ENCODE results near the gene ITGB7.
A peak's percentile ranks its signal among the peaks of the same experiment; 100 is the strongest.
"Not testable (repeated sequence)": the region's sequence is repeated elsewhere in the genome, so short reads cannot be mapped to it uniquely, and the experiment has no call there.

ITGB7 gene

DNA sequence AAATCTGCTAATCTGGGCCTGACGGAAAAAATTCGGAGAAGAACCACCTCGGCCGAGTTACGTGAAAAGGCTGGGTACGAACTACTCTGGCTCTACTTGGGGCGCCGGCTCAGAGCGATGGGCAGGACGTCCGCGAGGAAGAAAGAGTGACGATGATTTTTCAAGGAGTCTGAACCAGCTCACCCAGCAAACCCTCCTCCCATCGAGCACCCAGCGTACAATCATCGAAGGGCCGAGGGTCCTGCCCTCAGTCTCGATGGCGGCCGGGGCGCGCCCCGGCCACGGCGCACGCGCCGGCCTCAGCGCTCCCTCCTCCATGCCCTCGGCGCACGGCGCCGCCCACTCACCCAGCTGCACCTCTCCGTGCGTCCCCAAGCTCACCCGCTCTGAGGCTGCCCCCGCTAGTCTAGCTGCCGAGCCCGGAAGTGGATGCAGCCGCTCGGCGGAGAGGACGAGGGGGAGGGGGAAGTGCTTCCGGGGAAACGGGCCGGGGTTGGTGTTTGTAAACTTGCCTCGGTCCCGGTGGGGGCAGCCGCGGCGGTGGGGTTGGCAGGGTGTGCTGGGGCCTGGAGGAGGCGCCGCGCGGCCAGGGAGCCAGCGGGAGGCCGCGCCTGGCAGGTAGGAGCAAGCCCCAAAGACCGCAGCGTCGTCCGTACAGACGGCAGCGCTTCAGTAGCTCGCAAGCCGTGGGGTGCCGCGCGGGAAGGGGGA is 26.7 kb downstream of the ITGB7 start, which contains the start of the genes CSAD and ZNF740:
Gene CSAD (minus strand): TSS at position 706 of the 711 bp plus-strand sequence. CDS start 7,455 bp downstream, outside the sequence.
Gene ZNF740 (plus strand): TSS at position 503 of the 711 bp plus-strand sequence. CDS start 1,262 bp downstream, outside the sequence.
- DNase-seq = peak; percentile 75 to 98 (median 96)

GRCh38 chr12:53179687-53180219 is 27.3 kb downstream of the ITGB7 start:
- DNase-seq = peak in 9 of 56 donors; percentile 30 to 67 (median 55)

DNA sequence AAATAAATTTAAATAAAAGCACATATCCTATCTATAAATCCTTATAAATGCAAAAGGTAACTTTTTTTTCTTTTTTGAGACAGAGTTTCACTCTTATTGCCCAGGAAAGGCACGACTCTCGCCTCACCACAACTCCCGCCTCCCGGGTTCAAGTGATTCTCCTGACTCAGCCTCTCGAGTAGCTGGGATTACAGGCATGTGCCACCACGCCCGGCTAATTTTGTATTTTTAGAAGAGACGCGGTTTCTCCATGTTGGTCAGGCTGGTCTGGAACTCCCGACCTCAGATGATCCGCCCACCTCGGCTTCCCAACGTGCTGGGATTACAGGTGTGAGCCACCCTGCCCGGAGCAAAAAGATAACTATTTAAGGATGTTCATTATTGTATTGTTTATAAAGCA is 28.2 kb downstream of the ITGB7 start:
- not testable (repeated sequence) for DNase-seq

- not testable (repeated sequence) for DNase-seq
Observed at GRCh38 chr12:53177447-53177846, 29.6 kb downstream of the ITGB7 start.

DNA sequence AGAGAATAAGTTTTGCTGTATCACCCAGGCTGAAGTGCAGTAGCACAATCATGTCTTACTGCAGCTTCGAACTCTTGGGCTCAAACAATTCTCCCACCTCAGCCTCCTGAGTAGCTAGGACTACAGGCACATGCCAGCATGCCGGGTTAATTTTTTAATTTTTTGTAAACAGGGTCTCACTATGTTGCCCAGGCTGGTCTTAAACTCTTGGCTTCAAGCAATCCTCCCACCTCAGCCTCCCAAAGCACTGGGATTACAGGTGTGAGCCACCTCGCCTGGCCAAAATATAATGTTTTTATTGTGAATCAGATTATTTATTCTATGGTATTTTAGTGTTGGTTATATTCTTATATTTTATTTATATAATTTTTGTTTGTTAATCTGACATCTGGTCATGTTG is 30.3 kb downstream of the ITGB7 start:
- no peak for DNase-seq

- no peak for DNase-seq
Observed at GRCh38 chr12:53174881-53175491, 32.1 kb downstream of the ITGB7 start.

GRCh38 chr12:53173085-53173715 is 33.9 kb downstream of the ITGB7 start:
- DNase-seq = no peak

DNA sequence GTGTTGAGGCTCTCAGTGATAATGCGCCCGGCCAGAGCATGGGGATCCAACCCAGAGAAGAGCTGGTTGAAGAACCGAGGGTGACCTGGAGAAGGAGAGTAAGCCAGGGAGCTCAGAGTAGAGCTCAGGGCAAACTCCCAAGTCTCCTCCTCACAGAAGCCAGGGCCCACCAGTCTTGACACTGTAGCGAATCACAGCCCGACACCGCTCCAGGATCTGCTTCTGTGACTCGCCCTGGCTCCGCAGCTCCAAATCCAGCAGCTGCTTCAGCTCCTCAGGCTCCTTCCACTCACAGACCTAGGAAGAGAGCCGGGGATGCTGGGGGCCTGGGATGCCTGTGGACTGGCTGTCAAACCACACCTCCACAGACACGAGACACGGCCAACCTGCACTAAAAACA is 34.7 kb downstream of the ITGB7 start:
- no peak for DNase-seq

DNA sequence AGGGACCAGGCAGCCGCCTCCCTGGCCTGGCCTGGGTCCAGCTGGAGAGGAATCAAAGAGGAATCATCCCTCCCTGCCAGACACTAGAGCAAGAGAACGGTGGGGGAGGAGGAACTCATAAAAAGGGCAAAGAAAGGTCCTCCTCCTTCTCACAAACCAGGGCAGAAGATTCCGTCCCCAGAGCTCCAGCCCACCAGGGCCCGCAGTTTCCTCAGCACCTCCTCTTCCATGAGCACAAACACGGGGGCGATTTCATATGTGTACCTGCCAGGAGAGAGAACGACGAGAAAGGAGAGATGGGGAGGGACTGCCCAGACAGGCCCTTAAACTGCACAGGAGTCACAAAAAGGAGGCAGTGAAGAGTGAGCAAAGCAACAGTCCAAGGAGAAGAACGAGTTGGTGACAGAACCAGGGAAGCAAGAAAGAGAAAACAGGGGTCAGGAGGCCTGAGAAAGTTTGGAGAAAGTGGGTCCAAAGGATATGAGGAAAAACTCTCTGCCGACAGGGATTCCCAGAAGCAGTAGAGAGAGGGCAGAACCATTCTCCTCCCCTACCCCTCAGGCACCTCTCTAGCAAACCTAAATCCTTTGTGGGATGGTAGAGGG is 35.2 kb downstream of the ITGB7 start:
- DNase-seq = no peak

DNA sequence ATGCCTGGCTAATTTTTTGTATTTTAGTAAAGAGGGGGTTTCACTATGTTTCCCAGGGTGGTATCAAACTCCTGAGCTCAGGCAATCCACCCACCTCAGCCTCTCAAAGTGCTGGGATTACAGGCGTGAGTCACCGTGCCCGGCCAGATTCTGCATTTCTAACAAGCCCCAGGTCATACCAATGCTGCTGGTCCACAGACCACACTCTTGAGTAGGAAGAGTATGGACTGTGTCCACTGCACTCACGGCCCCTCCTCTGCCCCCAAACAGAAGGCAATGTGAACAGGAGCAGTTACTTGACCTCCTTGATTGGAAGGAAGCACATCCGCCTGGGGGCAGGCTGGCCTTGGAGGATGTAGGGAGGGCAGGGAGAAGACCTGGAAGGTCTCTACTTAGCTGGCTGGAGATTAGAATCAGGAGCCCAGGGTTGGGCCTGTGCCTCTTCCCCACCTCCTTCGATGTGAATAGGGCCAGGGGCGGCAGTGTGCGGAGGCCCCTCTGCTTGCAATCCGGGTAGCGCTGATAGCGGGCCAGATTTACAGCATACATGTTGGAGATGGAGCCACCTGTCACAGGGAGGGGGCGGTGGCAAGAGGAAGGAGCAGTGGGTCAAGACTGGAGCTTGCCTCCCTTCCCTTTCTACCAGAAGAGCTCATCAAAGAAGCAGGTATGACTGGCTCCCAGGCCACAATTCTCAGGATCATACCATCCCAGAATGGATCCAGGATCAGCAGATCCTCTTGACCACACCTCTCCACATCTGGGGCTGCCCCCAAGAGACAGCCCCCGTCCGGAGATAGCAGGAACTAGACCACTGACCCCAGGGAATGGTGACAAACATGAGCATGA is 36.0 kb downstream of the ITGB7 start:
- no peak for DNase-seq

- no peak for DNase-seq
Observed at GRCh38 chr12:53170215-53170614, 36.8 kb downstream of the ITGB7 start.

DNA sequence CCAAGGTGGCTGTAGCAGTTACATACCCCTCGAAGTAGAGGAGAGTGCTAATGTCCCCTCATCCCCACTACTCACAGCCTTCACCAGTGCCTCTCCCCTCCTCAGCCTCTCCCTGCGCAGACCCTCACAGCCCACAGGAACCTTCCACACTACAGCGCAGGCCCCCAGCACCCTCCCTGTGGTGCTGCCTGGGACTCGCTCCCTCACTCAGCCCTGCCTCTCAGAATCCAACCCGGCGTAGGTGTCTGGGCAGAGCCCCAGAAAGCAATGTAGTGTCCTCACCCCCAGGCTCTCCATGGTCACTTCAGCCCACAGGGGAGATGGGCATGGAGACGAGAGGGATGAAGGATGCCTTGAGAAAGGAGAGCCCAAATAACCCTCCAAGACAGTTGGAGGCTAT is 37.4 kb downstream of the ITGB7 start:
- DNase-seq = no peak

GRCh38 chr12:53166837-53167236 is 40.2 kb downstream of the ITGB7 start:
- no peak for DNase-seq

DNA sequence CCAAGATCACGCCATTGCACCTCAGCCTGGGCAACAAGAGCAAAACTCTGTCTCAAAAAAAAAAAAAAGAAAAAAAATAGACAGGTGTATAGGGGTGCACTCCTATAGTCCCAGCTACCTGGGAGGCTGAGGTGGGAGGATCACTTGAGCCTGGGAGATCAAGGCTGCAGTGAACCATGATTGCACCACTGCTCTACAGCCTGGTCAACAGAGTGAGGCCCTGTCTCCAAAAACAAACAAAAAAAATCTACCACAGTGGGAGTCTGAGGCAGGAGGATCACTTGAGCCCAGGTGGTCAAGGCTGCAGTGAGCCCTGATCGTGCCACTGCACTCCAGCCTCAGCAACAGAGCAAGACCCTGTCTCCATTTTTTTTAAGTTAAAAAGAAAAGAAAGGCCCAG is 44.0 kb downstream of the ITGB7 start:
- not testable (repeated sequence) for DNase-seq

DNA sequence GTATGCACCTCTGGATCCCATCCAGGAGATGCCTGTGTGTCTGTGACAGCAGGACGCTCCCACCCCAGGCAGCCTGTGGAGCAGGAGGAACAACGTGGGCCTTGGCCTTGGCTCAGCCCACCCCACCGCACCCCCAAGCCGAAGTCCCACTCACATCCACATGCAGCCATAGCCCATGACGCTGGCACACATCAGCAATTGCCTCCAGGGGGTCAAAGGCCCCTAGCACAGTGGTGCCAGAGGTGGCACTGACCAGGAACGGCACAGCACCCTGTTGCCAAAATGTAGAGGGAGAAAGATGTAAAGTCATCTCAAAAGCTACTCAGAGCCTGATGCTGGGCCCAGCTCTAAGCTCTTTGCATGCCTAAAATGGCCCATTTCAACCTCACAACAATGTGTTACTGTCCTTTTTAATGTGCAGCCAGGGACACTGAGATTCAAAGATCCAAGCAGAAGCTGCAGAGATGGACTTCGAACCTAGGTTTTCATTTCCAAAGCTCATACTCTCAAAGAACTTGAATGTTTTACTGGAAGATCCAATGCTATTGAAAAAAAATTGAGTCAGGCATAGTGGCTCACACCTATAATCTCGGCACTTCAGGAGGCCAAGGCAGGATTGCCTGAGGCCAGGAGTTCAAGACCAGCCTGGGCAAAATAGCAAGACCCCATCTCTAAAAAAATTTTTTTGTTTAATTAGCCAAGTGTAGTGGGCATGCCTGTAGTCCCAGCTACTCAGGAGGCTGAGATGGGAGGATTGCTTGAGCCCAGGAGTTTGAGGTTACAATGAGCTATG is 45.7 kb downstream of the ITGB7 start:
- DNase-seq = no peak

DNA sequence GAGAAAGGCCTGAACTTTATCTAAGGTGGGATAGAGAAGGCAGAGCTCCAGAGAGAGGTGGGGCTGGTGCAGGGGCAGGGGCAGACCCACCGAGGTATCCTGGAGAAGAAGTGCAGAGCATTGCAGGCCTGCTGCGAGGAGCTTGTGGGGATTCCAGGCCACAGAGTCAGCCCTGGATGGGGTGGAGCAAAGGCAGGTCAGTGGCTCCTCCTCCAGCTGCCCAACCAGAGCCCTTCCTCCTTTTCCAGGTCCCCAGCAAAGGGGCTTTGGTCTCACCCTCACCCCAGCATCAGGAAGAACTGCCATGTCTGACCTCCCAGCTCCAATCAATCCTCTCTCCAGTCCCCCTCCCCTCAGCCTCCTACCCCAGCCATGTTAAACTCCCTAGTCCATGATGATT is 46.4 kb downstream of the ITGB7 start:
- DNase-seq = no peak

DNA sequence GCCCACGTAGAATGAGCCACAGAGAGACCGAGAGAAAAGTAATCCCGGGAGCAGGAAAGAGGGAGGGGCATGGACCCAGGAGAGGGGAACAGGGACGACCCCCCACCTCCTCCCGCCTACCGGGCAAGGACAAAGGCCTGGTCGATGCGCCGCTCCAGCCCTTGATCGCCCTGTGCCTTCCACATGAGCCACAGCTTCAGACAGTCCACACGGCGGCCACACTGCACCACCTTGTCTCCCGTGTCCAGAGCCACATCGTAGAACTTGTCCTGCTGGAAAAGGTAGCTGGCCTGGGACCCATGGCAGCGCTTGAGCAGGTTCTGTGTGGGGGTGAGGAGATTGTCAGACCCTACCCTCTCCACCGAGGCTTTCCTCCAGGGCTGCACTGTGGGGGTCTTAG is 47.1 kb downstream of the ITGB7 start:
- no peak for DNase-seq

GRCh38 chr12:53159195-53159839 is 47.7 kb downstream of the ITGB7 start:
- DNase-seq = peak in 53 of 56 donors; percentile 2 to 86 (median 45)

DNA sequence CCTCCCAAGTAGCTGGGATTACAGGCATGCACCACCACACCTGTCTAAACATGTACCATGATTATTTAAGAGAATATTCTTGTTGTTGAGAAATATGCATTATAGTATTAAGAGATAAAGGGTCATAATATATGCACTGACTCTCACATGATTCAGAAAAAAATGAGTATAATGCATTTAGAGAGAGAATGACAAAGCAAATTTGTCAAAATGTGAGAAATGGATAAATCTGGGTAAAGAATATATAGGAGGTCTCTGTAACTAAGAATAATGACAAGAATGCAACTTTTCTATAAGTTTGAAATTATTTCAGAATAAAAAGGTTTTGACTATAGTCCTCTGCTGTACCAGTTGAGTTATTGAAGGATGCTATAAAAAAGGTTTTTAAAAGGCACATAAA is 54.7 kb downstream of the ITGB7 start:
- DNase-seq = no peak

Measured in amygdala (tissue), 56 donors.